HG03354 (cell line): Measurements from ENCODE around the gene DDX10.

Experiments
- ATAC-seq: cut with Tn5 transposase; IDR thresholded peaks from one replicate; pipeline ENCODE4 v1.9.1; 2021; ENCODE audit warnings: mild to moderate bottlenecking; ENCODE audit not compliant: unreplicated experiment, poor library complexity, severe bottlenecking

Gene DDX10

GRCh38 chr11:108857382-108857781 is 192.5 kb downstream of the DDX10 start:
- ATAC-seq, result no peak

GRCh38 chr11:108858622-108859021 is 193.8 kb downstream of the DDX10 start:
- no peak for ATAC-seq

DNA sequence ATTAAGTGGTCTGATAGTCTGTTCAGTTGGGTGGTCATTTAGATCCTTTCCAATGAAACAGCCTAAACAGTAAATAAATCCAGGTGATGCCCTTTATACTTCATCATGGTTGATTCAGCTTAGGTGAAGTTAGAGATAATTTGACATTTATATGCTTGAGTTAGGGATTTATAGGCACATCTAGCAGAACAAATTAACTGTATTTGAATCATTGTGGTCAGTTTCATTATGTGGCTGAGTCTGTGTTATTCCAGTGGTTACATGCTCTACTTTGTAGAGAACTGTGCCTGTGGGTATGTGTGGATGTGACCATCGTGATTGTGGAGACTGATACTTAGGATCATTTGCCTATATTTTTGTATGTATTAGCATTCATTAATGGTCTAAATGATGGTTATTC is 194.6 kb downstream of the DDX10 start:
- no peak for ATAC-seq

- no peak for ATAC-seq
Observed at GRCh38 chr11:108863528-108863927, 198.7 kb downstream of the DDX10 start.

DNA sequence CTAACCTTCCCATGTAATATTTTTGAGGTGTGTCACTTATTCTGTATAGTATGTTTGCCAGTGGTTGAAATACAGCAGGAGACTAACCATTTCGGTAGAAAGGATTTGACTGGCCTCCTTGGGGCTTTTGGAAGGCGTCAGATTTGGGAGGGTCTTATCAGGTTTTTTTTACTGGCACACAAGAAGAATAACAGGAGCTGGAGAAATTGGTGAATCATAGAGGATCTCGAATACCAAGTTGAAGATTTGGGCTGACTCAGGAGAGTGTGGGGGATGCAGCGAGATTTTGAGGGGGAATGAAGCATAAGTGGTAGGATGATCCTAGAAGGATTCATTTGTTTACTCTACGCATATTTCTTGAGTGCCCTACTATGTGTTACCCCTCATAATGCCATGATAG is 200.5 kb downstream of the DDX10 start:
- no peak for ATAC-seq

GRCh38 chr11:108866781-108867180 is 201.9 kb downstream of the DDX10 start:
- no peak for ATAC-seq

- ATAC-seq, result no peak
Observed at GRCh38 chr11:108870373-108871020, 205.6 kb downstream of the DDX10 start.

DNA sequence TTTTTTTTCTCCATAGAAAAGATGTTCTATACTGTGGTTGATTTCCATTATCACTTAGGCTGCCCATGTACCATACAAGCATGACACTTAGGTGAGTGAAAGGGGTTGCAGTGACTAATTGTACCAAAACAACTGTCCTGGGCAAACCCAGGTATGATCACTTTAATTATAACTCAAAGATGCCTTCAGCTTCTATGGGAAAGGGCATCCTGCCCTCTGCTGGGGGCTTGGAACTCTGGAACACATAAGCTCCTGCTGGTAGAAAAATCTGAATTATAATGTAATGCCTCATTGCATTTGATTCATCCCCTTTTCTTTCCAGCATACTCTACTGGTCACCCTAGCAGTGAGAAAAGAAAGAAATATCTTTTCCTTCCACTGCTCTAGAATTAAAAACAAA is 206.3 kb downstream of the DDX10 start:
- ATAC-seq, result no peak

DNA sequence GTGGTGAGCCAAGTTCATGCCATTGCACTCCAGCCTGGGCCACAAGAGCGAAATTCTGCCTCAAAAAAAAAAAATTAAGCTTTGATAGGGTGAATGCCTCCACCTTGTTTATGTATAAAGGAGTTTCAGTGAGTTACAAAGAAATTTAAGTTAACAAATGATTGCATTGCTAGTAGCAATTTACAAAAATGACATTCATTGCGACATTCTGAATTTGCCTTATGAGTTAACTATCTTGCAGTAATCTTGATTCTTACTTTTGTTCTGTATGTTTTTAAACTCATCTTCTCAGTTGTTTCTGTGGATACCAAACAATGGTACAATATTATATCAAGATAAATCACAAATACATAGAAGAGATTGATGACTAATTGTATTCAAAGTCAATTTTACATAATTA is 207.0 kb downstream of the DDX10 start:
- ATAC-seq, result no peak

- ATAC-seq, result no peak
Observed at GRCh38 chr11:108872781-108873291, 208.0 kb downstream of the DDX10 start.

DNA sequence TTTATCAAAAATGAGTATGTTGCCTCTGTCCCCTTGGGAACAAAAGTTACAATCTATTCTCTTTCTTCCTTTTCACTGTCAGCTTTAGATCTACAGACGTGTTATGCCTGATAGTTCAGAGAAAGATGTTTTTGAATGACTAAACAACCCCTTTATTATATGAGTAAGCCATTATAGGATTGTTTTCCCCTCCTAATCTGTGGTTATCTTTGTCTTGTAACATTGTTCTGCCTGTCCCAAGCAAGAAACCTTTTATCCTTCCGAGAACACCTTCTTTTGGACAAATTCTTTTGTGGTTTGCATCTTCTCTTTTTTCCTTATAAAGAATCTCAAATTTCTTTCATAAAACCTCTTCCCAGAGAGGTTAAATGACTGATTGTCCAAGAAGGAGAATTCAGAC is 208.4 kb downstream of the DDX10 start:
- no peak for ATAC-seq

GRCh38 chr11:108873941-108874340 is 209.1 kb downstream of the DDX10 start:
- ATAC-seq, result no peak

DNA sequence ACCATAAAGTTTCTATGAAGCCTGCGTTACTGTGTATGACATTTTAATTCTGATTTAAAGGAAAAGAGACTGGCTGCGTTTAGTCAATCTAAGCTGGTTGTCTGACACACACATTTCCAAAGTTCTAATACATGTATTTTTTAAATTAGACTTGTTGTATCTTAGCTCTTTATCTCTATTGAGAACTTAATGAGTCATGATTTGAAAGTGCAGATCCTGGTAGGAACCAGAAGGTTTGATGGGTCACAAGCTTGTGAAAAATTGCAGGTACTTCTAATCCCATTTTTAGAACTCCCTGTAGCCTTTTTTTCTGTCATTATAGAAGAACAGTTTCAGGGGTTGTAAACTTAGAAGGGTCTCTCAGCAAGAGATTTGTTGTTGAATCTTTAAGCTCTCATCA is 210.3 kb downstream of the DDX10 start:
- no peak for ATAC-seq

GRCh38 chr11:108877178-108877577 is 212.3 kb downstream of the DDX10 start:
- ATAC-seq, result no peak

- ATAC-seq, result no peak
Observed at GRCh38 chr11:108880510-108880909, 215.6 kb downstream of the DDX10 start.

- no peak for ATAC-seq
Observed at GRCh38 chr11:108881131-108881530, 216.3 kb downstream of the DDX10 start.

GRCh38 chr11:108882211-108882831 is 217.5 kb downstream of the DDX10 start:
- no peak for ATAC-seq

DNA sequence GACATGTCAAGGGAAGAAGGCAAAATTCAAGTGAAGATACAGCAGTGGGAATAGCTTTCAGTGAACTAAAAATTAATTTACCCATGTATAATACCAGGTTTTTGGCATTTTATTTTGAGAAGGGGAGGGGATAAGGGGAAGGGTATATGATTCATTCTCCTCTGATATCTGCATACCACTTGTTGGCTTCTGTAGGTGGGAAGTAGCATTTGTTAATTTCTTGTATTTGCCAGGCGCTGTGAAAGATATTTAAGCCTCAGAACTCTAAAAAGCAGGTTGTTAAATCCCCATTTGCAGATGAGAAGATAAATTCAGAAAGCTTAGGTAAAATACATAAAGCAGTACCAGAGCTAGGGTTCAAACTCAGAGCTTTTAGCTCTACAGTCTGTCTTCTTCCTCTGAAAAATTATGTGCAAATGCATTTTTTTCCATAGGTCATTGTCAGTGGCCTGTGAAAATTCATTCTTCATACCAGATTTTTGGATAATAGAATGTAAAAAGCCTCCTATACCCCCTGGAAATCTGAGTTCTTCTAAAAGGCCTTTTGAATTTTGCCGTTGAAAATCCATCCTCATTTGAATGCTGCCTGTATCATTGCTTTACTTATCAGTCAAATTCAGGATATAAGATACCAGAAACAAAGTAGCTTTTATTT is 221.3 kb downstream of the DDX10 start:
- no peak for ATAC-seq

GRCh38 chr11:108886660-108887009 is 221.8 kb downstream of the DDX10 start:
- no peak for ATAC-seq

GRCh38 chr11:108887436-108888238 is 222.8 kb downstream of the DDX10 start:
- no peak for ATAC-seq
